HG02763 (cell line): Measurements from ENCODE around the gene ANKH.
"Not testable (repeated sequence)": the region's sequence is repeated elsewhere in the genome, so short reads cannot be mapped to it uniquely, and the experiment has no call there.

Experiments used
- ATAC-seq: cut with Tn5 transposase; IDR thresholded peaks from one replicate; pipeline ENCODE4 v1.9.1; 2021; ENCODE audit warnings: mild to moderate bottlenecking, moderate library complexity; ENCODE audit not compliant: unreplicated experiment

The ANKH gene

GRCh38 chr5:14830210-14831005, 41.2 kb downstream of the ANKH start:
- no peak for ATAC-seq

- no peak for ATAC-seq
Measured at GRCh38 chr5:14829396-14829795, 42.2 kb downstream of the ANKH start.

- no peak for ATAC-seq
Measured at GRCh38 chr5:14826714-14827113, 44.9 kb downstream of the ANKH start.

DNA sequence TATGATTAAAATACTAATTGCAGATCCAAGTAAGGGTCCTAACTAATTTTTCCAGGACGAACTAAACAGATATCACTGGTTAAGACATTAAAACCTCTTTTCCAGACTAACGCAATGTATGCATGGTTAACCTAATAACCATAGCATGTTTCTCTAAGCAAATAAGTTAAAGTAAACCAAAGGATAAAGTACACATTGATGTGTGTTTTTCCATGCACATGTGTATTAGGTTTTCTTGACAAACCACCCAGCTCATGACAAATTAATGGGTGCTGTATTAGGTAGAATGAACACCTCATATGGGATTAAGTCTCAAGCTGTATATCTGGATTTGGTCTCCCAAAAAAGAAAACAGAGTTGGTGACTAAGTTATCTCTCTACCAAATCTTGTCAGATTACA, 45.6 kb downstream of the ANKH start:
- no peak for ATAC-seq

DNA sequence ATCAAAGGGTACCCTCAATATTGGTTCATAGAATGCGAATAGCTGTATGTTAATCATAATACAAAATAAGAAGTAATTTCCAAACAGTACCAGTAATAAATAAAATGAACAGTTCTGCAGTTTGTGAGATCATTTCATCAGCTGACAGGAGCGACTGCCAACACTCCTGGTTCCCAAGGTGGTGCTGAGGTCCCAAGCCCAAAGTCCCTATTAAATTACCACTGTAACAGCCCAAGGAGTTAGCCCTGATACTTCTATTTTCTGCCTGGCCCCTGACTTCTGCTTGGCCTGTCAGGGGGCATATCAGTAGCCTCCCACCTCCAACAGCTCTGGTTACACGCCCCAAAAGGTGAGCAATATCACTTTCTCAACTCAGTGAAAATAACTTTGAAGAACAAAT, 47.1 kb downstream of the ANKH start:
- ATAC-seq, result no peak

- no peak for ATAC-seq
Measured at GRCh38 chr5:14821100-14821845, 50.3 kb downstream of the ANKH start.

DNA sequence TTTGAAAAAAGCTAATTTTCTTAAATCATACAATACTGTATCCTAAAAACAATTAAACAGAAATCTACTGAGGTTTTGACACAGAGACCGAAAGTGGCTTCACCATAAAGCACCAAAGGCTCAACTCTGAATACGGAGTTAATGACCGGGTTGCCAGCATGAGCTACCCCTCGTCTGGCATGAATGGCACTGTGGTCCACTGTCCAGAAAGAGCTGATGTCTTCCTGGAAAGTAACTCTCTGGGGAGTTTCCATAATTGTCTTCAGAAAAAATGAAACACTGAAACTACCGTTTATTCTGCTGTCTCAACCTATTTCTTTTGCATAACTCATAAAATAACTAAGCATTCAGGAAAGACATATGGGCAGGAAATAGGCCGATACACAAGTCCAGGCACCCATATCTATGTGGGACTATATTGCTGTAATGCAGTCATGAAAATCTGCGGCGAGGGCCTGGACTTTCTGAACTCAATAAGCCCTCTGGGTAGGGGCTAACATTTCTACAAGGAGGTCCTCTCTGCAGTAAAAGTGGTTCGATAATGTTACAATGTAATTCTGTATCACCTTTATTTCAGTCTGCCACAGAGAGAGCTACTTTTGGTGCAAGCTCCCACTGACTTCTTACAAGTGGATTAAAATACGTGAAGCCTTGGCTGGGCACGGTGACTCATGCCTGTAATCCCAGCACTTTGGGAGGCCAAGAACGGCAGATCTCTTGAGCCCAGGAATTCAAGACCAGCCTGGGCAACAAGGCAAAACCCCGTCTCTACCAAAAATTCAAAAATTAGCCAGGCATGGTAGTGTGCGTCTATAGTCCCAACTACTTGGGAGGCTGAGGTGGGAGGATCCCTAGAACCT, 52.4 kb downstream of the ANKH start:
- ATAC-seq, result no peak

DNA sequence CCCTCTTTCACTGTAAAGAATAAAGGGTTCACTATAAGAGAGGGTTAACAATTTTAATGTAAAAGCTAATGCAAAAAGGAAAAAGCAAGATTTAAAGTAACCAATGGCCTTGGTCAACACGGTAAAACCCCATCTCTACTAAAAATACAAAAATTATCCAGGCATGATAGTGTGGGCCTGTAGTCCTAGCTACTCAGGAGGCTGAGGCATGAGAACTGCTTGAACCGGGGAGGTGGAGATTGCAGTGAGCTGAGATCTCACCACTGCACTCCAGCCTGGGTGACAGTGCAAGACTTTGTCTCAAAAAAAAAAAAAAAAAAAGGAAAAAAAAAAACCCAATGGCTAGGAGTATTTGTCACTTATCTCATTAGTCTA, 53.8 kb downstream of the ANKH start:
- ATAC-seq, result not testable (repeated sequence)

DNA sequence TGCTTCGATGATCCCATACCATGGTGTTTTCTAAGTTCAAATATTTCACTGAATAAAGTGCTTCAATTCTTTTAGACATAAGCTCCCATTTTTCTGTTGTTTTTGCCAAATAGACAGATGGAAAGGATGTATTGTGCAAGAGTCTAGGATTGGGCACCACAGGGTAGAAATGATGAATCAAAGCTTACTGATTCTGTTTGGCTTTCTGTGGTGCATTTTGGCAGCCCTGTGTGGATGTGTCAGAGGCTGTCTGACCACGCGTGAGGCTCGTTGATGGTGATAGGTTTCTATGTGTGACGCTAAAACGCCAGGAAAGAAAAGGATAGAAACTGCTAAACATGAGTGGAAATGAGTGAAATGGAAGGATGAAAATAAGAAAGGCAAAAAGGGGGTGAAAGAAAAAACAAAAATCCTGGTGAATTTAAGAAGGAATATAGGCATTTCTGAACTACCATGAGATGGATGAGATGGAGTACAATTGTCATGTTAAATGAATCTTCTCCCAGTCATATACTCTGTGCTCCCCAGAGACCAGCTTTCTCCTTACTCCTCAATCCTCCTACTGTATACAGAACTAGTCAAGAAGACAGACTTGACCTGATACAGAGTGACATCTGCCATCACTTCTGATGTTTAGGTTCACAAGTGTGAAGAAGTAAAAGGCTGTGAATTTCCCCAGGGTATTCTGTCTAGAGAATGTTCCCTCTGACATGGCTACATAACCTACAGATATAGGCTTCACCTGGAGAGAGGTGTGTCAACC, 54.4 kb downstream of the ANKH start:
- ATAC-seq, result no peak

DNA sequence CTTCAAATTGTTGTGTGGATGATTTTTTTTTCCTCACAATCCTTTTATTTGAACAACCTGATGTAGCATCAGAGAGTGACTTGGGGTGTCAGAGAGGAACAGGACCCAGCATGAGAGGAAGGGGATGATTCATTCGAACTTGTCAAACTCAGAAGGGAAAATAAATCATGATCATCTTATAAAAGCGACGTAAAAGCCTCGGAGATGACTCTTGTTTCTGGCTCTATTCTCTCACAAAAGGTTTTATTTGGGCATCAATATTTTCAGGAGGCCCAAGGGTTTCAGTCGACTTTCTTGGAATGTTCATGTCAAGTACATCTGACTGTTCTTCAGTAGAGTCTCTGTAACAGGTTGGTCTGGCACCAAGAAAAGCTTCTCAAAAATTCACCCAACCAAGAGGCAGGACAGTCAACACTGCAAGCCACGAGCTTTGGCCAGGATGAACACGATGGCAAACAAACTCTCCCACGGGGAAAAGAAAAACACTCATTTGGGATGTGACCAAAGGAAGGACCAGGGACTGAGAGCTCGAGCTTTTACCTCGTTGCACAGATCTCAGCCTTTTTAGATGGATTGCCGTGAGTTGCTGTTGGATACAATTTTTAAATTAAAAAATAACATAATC, 55.1 kb downstream of the ANKH start:
- no peak for ATAC-seq

DNA sequence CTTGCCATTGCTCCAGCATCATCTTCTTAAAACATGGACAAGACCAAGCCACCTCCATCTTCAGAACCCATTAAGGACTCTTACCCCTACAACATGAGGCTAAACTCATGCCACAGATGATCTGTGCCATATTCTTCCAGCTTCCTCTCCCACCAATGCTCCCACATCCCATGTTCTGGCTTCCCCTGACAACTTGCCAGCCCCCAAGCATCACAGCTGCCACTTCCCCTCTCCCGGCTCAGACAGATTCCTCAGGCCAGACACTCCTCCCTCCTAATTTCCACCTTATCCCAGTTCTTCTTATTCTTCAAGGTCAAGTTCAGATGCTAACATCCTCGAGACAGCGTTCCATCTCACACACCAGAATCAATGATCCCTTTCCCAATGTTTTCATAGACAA, 57.8 kb downstream of the ANKH start:
- no peak for ATAC-seq

GRCh38 chr5:14812166-14812565, 59.4 kb downstream of the ANKH start:
- ATAC-seq, result no peak

- no peak for ATAC-seq
Measured at GRCh38 chr5:14810928-14811572, 60.5 kb downstream of the ANKH start.

GRCh38 chr5:14810282-14810681, 61.3 kb downstream of the ANKH start:
- ATAC-seq, result no peak

DNA sequence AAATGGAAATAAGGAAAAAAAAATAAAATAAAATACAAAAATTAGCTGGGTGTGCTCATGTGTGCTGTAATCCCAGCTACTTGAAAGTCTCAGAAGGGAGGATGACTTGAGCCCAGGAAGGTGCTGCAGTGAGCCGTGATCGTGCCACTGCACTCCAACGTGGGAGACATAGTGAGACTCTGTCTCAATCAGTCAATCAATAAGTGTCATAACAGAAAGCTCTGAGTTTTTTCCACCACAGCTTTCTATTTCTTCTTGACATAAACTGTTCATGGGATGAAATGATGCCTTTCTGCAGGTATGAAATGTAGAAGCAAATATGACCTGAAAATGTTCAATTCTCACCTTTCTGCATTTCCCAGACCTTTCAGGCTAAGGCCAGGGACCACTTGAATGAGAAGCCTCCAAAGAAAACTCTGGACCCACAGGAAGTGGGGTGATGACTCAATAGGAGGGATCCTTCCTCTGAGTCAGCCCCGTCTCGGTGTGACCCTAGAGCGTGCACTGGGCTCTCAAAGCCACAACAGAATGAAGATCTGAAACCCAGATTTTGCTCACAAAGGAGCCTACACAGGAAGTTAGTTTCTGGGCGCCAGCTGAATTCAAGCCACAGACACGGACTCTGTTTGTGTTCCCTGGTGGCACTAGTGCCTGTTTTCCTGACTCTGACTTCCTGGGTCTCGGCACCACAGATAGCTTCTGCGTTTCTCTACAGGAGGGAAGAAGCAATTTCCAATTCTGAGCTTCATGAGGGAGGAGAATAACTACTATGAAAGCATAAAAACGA, 62.0 kb downstream of the ANKH start:
- ATAC-seq, result peak; percentile 99

DNA sequence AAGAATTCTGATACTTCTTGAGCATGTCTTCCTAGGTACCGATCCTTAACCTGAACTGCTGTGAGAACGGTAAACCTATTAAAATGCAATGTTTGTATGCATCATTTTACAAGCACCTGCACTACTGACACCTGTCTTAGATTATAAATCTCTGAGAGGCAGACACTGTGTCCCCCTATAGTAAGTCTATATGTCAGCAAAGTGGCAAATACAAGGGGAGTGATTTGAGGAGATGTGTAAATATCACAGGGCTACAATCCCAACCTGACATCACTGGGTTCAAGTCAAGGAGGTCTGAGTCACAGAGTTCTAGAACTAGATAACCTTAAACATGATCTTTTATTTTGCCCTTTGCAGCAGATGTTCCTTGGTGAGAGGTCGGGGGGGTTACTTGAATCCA, 64.1 kb downstream of the ANKH start:
- ATAC-seq, result no peak

GRCh38 chr5:14806456-14806855, 65.1 kb downstream of the ANKH start:
- ATAC-seq, result no peak

GRCh38 chr5:14802541-14802940, 69.0 kb downstream of the ANKH start:
- ATAC-seq, result no peak

DNA sequence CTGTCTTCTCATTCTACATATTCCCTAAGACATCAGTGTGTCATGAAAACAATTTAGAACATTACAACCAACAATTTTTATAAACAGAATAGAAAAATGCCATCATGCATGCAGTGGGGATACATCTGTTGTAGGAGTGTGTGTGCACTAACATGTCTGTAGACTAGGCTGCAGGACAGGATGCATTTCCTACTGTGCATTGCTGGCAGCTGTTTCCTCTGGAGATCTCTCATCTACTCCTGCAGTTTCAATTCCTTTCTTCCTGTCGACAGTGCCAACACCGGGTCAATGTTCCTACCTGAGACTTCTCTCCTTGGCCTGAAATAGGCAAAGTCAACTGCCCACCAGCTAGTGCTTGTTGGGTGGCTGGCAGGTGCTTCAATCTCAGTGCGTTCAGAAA, 69.8 kb downstream of the ANKH start:
- ATAC-seq, result no peak
